ENCODE results near the gene KCNN2. TPM values are rescaled to one million over a fixed set of nuclear protein-coding genes. Genes with fewer than 3 reads are reported as not detected.

Gene KCNN2
- total RNA-seq = 0.17 TPM

GRCh38 chr5:114361724-114362196 lies at the start of gene KCNN2:
Gene KCNN2, plus strand, starts transcription at chr5:114362070. Its CDS starts 70 bp downstream, at chr5:114362140.
- peak; percentile 54 for DNase-seq (ENCODE audit: low spot score)

DNA sequence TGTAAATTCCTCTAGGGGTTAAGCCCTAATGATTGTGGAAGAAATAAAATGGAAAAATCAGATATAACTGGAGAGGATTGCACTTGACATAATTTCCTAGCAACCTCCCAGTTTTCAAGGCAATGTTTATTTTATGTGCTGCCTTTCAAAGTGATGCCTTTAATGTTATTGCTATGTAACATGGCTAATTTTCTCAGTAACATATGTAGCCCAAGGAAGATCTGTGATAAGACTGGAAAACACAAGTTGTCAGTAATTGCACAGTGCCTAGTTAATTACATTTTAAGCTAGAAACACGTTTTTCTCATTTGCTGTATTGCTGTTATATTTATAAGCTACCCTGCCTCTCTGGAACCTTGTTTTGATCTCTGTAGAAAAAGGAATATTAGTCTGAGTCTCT lies 49.2 kb upstream of the KCNN2 start:
- DNase-seq (ENCODE audit: low spot score) = no peak

DNA sequence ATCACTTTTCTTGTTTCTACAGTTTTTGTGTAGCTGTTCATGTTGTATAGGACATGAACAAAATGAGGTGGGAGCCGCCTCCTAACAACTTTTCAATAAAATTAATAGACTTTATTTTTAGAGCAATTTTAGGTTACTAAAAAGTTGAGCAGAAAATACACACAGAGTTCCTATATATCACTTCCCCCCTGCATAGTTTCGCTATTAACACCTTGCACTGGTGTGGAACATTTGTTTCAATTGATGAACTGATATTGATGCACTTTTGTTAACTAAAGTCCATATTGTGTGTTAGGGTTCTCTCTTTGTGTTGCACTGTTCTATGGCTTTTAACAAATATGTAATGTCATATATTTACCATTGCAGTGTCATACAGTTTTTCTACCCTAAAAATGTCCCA lies 47.8 kb upstream of the KCNN2 start:
- no peak for DNase-seq (ENCODE audit: low spot score)

DNA sequence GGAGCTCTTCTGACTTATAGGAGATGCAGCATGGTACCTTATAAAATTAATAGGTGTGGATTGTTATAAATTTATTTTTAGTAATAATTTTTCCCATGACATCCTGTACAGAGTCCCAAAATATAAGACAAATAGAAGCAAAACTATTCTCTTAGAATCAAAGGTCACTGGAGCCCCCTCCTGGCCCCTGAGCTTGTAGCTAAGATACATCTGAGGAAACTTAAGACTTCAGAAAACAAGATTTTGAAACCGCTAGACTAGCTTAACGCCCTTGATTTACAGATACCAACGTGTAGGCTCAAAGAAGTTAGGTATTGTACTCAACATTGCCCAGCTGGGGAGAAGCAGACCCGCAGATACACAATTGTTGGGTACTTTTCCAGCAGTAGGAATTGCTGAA lies 45.7 kb upstream of the KCNN2 start:
- DNase-seq (ENCODE audit: low spot score) = no peak

DNA sequence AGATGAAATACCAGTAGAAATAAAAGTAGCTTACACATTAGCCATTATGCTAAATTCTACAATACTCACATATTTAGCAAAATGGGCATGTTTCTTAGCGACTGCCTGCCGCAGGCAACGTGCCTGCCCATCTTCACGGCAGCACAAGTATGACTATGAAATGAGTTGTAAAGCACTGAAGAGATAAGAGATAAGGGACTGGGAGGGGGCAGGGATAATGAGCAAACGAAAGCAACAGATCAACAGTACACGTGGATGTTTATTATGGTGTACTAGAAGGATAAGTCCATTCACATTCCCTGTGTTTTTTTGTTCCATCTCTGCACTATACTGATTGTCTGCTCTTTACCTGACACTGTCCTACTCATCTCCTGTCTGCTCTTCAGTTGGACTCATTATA lies 44.1 kb upstream of the KCNN2 start:
- DNase-seq (ENCODE audit: low spot score) = no peak

DNA sequence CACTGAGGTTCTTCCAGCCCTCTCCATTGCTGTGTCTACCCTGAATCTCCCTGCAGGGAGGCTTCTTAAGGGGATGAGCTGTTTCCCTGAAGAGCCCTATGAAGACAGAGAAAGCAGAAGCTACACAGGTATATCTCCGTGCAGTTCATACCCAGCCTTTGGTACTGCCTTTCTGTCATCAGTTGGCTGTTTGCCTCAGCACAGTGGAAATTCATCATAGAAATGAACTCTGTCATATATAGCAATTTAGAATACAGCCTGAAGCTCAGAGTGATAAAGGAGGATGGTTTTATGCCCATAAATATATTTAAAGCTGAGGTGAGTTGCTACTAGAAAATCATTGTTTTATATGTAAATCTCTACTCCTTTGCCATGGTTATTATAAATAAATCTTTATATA lies 42.6 kb upstream of the KCNN2 start:
- no peak for DNase-seq (ENCODE audit: low spot score)

GRCh38 chr5:114319821-114320220 lies 42.0 kb upstream of the KCNN2 start:
- no peak for DNase-seq (ENCODE audit: low spot score)

- DNase-seq (ENCODE audit: low spot score) = no peak
These were observed 37.6 kb upstream of the KCNN2 start for GRCh38 chr5:114324282-114324681.

DNA sequence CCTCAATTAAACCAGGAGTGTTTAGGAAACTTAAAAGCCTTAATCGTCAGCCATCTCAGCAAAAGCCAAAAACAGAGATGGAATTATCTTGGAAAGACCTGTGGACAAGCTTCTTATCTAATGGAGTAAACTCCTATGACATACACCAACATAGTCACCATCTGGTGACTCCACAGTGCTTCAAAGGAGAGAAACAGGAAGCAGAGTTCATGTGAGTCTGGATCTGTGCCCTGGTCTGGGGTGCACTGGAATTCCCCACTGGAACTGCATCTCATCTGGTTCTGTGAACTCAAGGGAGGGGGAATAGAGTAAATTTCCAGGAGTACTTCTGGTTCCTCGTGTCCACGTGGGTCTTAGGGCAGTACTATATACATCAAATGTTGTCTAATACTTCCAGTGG lies 36.3 kb upstream of the KCNN2 start:
- peak; percentile 16 for DNase-seq (ENCODE audit: low spot score)

- DNase-seq (ENCODE audit: low spot score) = no peak
These were observed 34.4 kb upstream of the KCNN2 start for GRCh38 chr5:114327474-114327873.

DNA sequence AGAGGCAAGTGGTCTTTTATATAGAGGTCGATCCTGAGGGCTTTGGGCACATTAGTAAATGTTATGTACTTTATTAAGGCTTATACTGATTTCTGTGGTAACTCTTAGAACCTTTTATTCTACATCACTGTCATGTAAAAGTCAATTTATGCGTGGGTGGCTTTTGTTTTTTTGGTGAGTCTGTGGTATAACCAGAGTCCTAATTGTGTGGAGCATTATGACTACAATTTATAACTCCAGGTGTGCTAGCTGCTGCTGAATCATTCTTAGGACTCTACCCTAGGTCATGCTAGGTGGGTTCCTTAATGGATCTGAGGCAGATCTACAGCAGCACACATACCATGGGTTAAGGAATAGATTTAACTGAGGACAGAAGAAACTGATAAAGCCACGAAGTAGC lies 33.9 kb upstream of the KCNN2 start:
- DNase-seq (ENCODE audit: low spot score) = no peak

- DNase-seq (ENCODE audit: low spot score) = no peak
These were observed 30.8 kb upstream of the KCNN2 start for GRCh38 chr5:114330916-114331531.

DNA sequence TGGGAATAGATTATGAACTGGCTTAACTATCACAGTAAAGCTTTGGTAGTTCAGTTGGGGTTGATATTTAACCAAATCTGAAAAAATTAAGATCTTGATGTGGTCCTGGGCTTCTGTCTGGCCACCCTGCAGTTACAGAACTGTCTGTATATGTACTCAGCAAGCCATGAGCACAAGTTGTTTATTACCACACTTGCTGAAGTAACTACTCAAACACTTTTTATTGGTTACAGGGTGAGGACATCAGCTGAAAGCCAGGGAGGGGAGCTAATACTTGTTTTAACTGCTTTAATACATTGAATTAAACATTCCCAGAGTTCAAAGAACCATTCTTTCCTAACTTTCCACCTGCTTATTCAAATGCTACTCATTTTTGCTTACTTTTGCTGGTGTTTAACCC lies 29.4 kb upstream of the KCNN2 start:
- no peak for DNase-seq (ENCODE audit: low spot score)

- no peak for DNase-seq (ENCODE audit: low spot score)
These were observed 28.9 kb upstream of the KCNN2 start for GRCh38 chr5:114332925-114333324.

DNA sequence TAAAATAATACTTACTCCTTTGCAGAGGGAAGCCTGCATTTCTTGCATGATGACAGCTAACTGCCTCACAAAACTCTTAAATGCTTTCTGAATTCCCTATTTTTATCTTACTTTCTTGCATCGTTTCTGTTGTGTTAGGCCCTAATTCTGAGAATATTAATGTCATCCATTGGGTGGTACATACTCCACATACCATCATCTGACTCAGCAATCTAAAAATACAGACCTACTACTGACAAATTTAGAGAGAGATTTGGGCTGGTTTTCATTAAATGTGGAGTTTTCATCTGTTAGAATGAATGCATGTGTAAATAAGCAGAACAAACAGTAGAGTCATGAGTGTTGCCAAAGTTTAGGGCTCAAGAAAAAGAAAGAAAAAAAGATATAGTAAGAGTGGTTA lies 26.5 kb upstream of the KCNN2 start:
- no peak for DNase-seq (ENCODE audit: low spot score)

- DNase-seq (ENCODE audit: low spot score) = no peak
These were observed 22.8 kb upstream of the KCNN2 start for GRCh38 chr5:114339108-114339507.

DNA sequence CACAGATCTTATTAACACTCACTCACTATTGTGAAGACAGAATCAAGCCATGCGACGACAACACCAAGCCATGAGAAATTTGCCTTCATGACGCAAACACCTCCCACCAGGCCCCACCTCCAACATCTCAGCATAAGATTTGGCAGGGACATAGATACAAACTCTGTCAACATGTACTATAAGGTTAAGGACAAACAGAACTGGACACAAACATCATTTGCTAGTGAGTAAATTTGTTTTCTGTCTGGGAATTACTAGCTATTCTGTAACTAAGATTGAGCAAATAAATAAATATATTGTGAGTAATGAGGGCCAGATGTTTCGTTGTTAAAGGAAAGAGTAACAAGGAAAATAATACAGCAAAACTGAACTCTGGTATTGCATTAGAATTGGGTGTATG lies 15.7 kb upstream of the KCNN2 start:
- no peak for DNase-seq (ENCODE audit: low spot score)

DNA sequence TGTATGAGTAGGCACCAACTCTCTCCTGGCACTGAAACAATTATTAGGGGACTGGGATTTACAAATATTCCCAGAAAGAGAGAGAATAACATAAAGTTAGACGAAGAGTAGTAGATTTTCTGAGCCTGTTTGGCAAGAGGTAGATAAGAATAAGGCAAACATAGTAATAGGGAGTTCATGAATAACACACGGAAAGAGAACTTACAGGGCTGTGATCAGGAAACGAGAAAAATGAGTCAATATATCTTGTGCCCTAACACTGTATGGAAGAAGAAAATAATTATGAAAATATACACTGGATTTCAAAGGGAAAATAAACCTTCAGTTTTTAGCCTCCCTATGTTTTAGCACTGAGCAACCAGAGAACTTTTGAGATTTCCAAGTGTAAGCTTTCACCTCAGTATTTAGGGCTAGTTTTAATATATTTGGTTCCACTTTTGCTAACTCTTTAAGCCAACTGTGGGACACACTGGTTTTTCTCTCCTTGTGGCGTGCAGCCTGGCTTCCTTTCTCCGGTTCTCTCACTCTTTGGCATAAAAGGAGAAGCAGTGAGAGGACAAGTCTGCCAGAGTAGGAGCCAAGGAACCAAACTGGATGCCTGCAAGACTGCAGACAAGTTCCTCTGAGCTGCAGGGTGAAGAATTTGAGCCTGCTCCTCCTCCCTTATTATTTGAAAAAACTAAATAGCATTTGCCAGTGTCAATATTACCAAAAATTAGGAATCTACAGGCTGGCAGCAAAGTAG lies 6.6 kb upstream of the KCNN2 start:
- no peak for DNase-seq (ENCODE audit: low spot score)

- no peak for DNase-seq (ENCODE audit: low spot score)
These were observed 3.5 kb upstream of the KCNN2 start for GRCh38 chr5:114358329-114358728.

DNA sequence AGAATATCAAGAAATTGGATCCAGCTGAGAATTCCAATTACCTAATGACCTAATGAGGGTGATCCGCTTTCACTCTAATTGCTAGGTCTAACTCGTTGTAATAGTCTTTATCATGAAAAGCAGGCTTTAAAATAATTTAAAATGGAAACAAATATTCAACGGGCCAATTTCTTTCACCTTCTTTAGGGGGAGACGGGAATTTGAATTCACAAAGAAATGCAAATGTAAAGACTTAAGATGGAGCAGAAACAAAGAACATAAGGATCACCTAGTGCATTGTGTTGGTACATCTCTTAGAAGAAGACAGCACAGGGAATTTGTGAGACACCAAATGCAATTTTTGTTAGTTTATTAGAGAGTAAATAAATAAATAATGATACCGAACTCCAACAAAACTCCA lies 1.5 kb upstream of the KCNN2 start:
- DNase-seq (ENCODE audit: low spot score) = no peak

GRCh38 chr5:114360816-114361723 lies 800 bp upstream of the KCNN2 start:
- DNase-seq (ENCODE audit: low spot score) = no peak

DNA sequence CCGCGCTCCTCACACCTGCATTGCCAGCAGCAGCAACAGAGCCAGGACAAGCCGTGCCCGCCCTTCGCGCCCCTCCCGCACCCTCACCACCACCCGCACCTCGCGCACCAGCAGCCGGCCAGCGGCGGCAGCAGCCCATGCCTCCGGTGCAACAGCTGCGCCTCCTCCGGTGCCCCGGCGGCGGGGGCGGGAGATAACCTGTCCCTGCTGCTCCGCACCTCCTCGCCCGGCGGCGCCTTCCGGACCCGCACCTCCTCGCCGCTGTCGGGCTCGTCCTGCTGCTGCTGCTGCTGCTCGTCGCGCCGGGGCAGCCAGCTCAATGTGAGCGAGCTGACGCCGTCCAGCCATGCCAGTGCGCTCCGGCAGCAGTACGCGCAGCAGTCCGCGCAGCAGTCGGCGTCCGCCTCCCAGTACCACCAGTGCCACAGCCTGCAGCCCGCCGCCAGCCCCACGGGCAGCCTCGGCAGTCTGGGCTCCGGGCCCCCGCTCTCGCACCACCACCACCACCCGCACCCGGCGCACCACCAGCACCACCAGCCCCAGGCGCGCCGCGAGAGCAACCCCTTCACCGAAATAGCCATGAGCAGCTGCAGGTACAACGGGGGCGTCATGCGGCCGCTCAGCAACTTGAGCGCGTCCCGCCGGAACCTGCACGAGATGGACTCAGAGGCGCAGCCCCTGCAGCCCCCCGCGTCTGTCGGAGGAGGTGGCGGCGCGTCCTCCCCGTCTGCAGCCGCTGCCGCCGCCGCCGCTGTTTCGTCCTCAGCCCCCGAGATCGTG lies 517 bp downstream of the KCNN2 start:
- no peak for DNase-seq (ENCODE audit: low spot score)

Data from mucosa of gallbladder (tissue), 1 donor.